HG02623 (cell line): ENCODE measurements around the gene UBE2D2.

Source experiments
- ATAC-seq: cut with Tn5 transposase; IDR thresholded peaks from one replicate; pipeline ENCODE4 v1.9.1; 2021; ENCODE audit warnings: moderate library complexity; ENCODE audit not compliant: unreplicated experiment

The UBE2D2 gene

GRCh38 chr5:139671096-139671841 lies 110.1 kb downstream of the UBE2D2 start:
- ATAC-seq = no peak

GRCh38 chr5:139675213-139675612 lies 114.1 kb downstream of the UBE2D2 start:
- ATAC-seq = no peak

GRCh38 chr5:139675825-139676224 lies 114.7 kb downstream of the UBE2D2 start:
- ATAC-seq = no peak

GRCh38 chr5:139676406-139676805 lies 115.3 kb downstream of the UBE2D2 start:
- no peak for ATAC-seq

DNA sequence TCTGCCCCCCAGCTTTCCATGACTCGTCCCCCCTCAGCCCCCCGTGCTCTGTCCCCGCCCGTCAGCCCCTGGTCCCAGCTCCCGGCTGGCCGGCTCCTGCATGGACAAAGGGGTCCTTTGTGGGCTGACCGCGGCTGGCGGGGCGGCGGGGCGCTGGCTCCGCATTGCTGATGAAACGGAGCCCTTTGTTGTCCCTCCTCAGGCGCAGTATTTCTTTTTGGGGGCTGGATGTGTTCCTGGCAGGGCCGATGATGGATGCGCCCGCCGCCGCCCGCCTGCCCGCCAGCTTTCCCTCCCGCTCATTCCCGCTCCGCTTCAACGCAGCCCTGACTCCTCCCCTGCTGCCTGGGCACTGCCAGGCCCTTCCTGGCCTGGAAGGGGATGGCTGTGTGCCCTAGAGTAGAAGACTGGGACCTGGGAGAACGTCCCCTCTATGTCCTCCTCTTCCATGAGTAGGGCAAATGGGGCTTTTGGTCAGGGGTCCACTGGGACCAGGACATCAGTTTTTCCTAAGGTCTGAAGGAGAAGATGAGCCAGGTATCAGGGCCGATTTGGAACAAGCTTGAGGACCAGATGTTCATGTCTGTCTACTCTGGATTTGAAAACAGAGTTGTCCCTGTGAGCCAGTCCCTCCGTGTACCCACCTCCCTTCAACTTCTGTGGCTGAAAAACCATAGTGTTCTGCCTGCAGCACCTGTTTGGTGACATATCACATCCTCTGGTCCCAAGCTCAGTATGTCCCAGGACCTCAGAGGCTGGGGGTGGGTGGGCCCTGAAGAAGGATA lies 116.0 kb downstream of the UBE2D2 start:
- ATAC-seq = no peak
